Measurements from ENCODE around the gene VIP. TPM values are rescaled to one million over a fixed set of nuclear protein-coding genes. Genes with fewer than 3 reads are reported as not detected.

The VIP gene
- total RNA-seq (2021; ENCODE audit: unreplicated experiment) (not detected), Bru-seq, nascent RNA (not detected), BruChase-seq, experiment 1, labeled RNA remaining after a 2-hour chase (not detected), BruChase-seq, experiment 2, labeled RNA remaining after a 6-hour chase (percentile 9 among the genes with signal in this experiment)
- polyA plus RNA-seq (2012; ENCODE audit: insufficient read length), result not detected
- long read RNA-seq, result 0 reads

- no peaks in the 10 kb centered on the region for H3K36me3 ChIP-seq (ENCODE audit: control insufficient read depth, insufficient read depth, low read length)
- no TSS peak for BruUV-seq (replicated peaks)
- in situ Hi-C loops (cut with HindIII; ENCODE audit: low pct_unique_long_range_greater_than_20kb, low sequenced_read_pairs) (no loop called here), intact Hi-C loops (cut with micrococcal nuclease; ENCODE audit: unreplicated experiment) (no loop called here)
- H3K4me1 ChIP-seq (ENCODE audit: control insufficient read depth, insufficient read depth, low read length), result no peaks in the 10 kb centered on the region
- CTCF ChIA-PET, result interaction anchor here (3.5 kb wide), 1 partner anchor 198 kb away, joined by 14 read pairs; no protein-coding TSS in a partner anchor
- H3K27me3 ChIP-seq (ENCODE audit: control insufficient read depth, insufficient read depth, low read length), result no peaks in the 10 kb centered on the region
- ATAC-seq (no peak), DNase-seq (ENCODE audit: low read depth, low spot score) (no peak)
- no peak within 1 kb of the TSS for H3K4me3 ChIP-seq (ENCODE audit: low read depth in 2 of 2, low read length in 2 of 2)
- TF ChIP-seq TCF7L2 (IDR thresholded peaks at IDR 0.05; ENCODE audit: low read depth, low read length) (no peak), REST (IDR thresholded peaks at IDR 0.05; ENCODE audit: insufficient read depth in 1 of 2, low read depth in 2 of 2, low read length in 1 of 2) (peak; percentile 86 to 87)
- no peak within 1 kb of the TSS for H3K27ac ChIP-seq (ENCODE audit: low read length)
- POLR2A ChIA-PET, result no interaction called here
- no peaks in the 10 kb centered on the region for H3K9me3 ChIP-seq (ENCODE audit: control insufficient read depth, insufficient read depth, low read depth, low read length)
Observed at GRCh38 chr6:152750694-152751093, at the start of gene VIP. TSS of gene VIP (plus strand) at chr6:152750797. CDS start at chr6:152752178, 1,381 bp downstream.

GRCh38 chr6:152701081-152701862, 49.3 kb upstream of the VIP start:
- no TSS peak for BruUV-seq (replicated peaks)
- in situ Hi-C loops (cut with HindIII; ENCODE audit: low pct_unique_long_range_greater_than_20kb, low sequenced_read_pairs), result no loop called here
- H3K4me1 ChIP-seq (ENCODE audit: control insufficient read depth, insufficient read depth, low read length), result no peaks in the 10 kb centered on the region
- ATAC-seq (peak; percentile 48; the same call in 1 of the 2 replicates), DNase-seq (ENCODE audit: low read depth, low spot score) (no peak)
- intact Hi-C loops (cut with micrococcal nuclease; ENCODE audit: unreplicated experiment), result no loop called here
- no peak overlapping the region for H3K27ac ChIP-seq (ENCODE audit: low read length)
- CTCF ChIA-PET, result no interaction called here
- H3K36me3 ChIP-seq (ENCODE audit: control insufficient read depth, insufficient read depth, low read length), result no peaks in the 10 kb centered on the region
- POLR2A ChIA-PET, result no interaction called here
- TF ChIP-seq REST (IDR thresholded peaks at IDR 0.05; ENCODE audit: insufficient read depth in 1 of 2, low read depth in 2 of 2, low read length in 1 of 2) (no peak), CTCF (IDR thresholded peaks at IDR 0.05) (peak; percentile 33), TCF7L2 (IDR thresholded peaks at IDR 0.05; ENCODE audit: low read depth, low read length) (no peak), SIN3A (IDR thresholded peaks at IDR 0.05; ENCODE audit: borderline replicate concordance, insufficient read depth, low read depth, low read length) (no peak), POLR2AphosphoS5 (IDR thresholded peaks at IDR 0.05; ENCODE audit: low read depth, low read length) (no peak)
- H3K9me3 ChIP-seq (ENCODE audit: control insufficient read depth, insufficient read depth, low read depth, low read length), result no peaks in the 10 kb centered on the region
- H3K27me3 ChIP-seq (ENCODE audit: control insufficient read depth, insufficient read depth, low read length), result no peaks in the 10 kb centered on the region; the same call in 1 of the 2 replicates
- H3K4me3 ChIP-seq (ENCODE audit: low read depth in 2 of 2, low read length in 2 of 2), result no peak overlapping the region
